SK-N-SH (cell line): ENCODE results near the gene MORN5. TPM values are rescaled to one million over a fixed set of nuclear protein-coding genes. Genes with fewer than 3 reads are reported as not detected.

Experiments used
- CTCF ChIA-PET: fragments of 300-600, 350-600 bp; formaldehyde crosslinking; extraction: SDS; loops from one replicate; lab custom pipeline; 2021; lab: Yijun Ruan, JAX
- POLR2A ChIA-PET: fragments of 350-600 bp; sonication (Branson Sonifier 250); formaldehyde crosslinking; extraction: SDS; loops from one replicate; lab custom pipeline; 2020; ENCODE audit warnings: antibody characterized with exemption, inconsistent platforms; lab: Yijun Ruan, JAX
- DNase-seq: peaks from one replicate; pipeline ENCODE4 v3.0.0; 2012
- H2AFZ ChIP-seq: fragments of 200-600 bp; sonication (generic); 2 replicates; pipeline ENCODE4 v1.8.1; 2016; ENCODE audit warnings: antibody characterized with exemption, mild to moderate bottlenecking, low read depth
- H3F3A ChIP-seq: fragments of 200-600 bp; sonication (generic); replicated peaks from 2 replicates; pipeline ENCODE3; 2016; ENCODE audit warnings: antibody characterized with exemption, mild to moderate bottlenecking; ENCODE audit not compliant: insufficient read depth
- H3K27ac ChIP-seq, 2 experiments: fragments of 200-500 bp in 1 of 2; fragments of 200-600 bp in 1 of 2; sonication (Bioruptor generic) in 1 of 2; sonication (generic), shearing (Covaris generic) in 1 of 2; 2 replicates each; pipeline versions ENCODE4 v1.5.1 to v1.6.1; 2014 to 2016; ENCODE audit warnings: low read depth in 2 of 2, inconsistent platforms in 1 of 2, low read length in 1 of 2, mild to moderate bottlenecking in 1 of 2, mixed read lengths in 1 of 2
- H3K27me3 ChIP-seq: fragments of 200-600 bp; sonication (generic), shearing (Covaris generic); 2 replicates; pipeline ENCODE4 v1.6.1; 2016; ENCODE audit warnings: mixed run types; ENCODE audit not compliant: insufficient read depth
- H3K36me3 ChIP-seq, 2 experiments: fragments of 200-500 bp in 1 of 2; fragments of 200-600 bp in 1 of 2; sonication (Bioruptor generic) in 1 of 2; sonication (generic) in 1 of 2; replicated peaks in 1 of 2; 2 replicates each; pipeline versions ENCODE3 to v1.5.1; 2014 to 2016; ENCODE audit warnings: low read length in 1 of 2, mild to moderate bottlenecking in 1 of 2; ENCODE audit not compliant: insufficient read depth in 2 of 2, control insufficient read depth in 1 of 2
- H3K4me1 ChIP-seq, 2 experiments: fragments of 200-500 bp in 1 of 2; fragments of 200-600 bp in 1 of 2; sonication (Bioruptor generic) in 1 of 2; sonication (generic), shearing (Covaris generic) in 1 of 2; 2 replicates each; pipeline versions ENCODE4 v1.5.1 to v1.6.1; 2014 to 2016; ENCODE audit warnings: low read depth in 1 of 2, low read length in 1 of 2, mixed run types in 1 of 2; ENCODE audit not compliant: insufficient read depth in 2 of 2, control insufficient read depth in 1 of 2
- H3K4me2 ChIP-seq: fragments of 200-600 bp; sonication (generic), shearing (Covaris generic); 2 replicates; pipeline ENCODE4 v1.6.1; 2017; ENCODE audit warnings: mixed run types
- H3K4me3 ChIP-seq, 2 experiments: fragments of 200-500 bp in 1 of 2; fragments of 200-600 bp in 1 of 2; sonication (Bioruptor generic) in 1 of 2; sonication (generic), shearing (Covaris generic) in 1 of 2; 2 replicates each; pipeline versions ENCODE4 v1.5.1 to v1.8.1; 2014 to 2016; ENCODE audit warnings: low read depth in 2 of 2, inconsistent platforms in 1 of 2, low read length in 1 of 2, mild to moderate bottlenecking in 1 of 2, mixed read lengths in 1 of 2, moderate library complexity in 1 of 2
- H3K79me2 ChIP-seq: fragments of 200-600 bp; sonication (generic); 2 replicates; pipeline ENCODE4 v1.8.1; 2017; ENCODE audit warnings: mild to moderate bottlenecking; ENCODE audit not compliant: insufficient read depth
- H3K9ac ChIP-seq: fragments of 200-600 bp; sonication (generic); 2 replicates; pipeline ENCODE4 v1.6.1; 2017; ENCODE audit warnings: mixed run types
- H3K9me2 ChIP-seq: fragments of 200-600 bp; sonication (generic); 2 replicates; pipeline ENCODE4 v1.6.1; 2017; ENCODE audit warnings: mixed run types
- H3K9me3 ChIP-seq: fragments of 200-600 bp; sonication (generic); 2 replicates; pipeline ENCODE4 v1.6.1; 2017; ENCODE audit warnings: mixed run types, mild to moderate bottlenecking, moderate library complexity
- H4K20me1 ChIP-seq: fragments of 200-600 bp; sonication (generic); 2 replicates; pipeline ENCODE4 v1.6.1; 2017; ENCODE audit warnings: mild to moderate bottlenecking, mixed run types; ENCODE audit not compliant: insufficient read depth
- ELF1 ChIP-seq: IDR thresholded peaks from 2 replicates; pipeline ENCODE4 v1.4.0; 2012
- EZH2phosphoT487 ChIP-seq: fragments of 200-600 bp; sonication (generic); IDR thresholded peaks from 2 replicates; pipeline ENCODE4 v1.6.1; 2017; ENCODE audit warnings: low read depth, mixed run types, mild to moderate bottlenecking, antibody characterized with exemption, moderate library complexity, borderline replicate concordance
- FOSL2 ChIP-seq: IDR thresholded peaks from 2 replicates; pipeline ENCODE4 v1.4.0; 2012; ENCODE audit warnings: low read depth, mild to moderate bottlenecking, moderate library complexity, borderline replicate concordance
- IRF3 ChIP-seq: fragments of 150-350 bp; IDR thresholded peaks from 2 replicates; pipeline ENCODE4 v1.6.1; 2016; ENCODE audit warnings: mild to moderate bottlenecking, low read depth, low read length
- MAX ChIP-seq: IDR thresholded peaks from 2 replicates; pipeline ENCODE4 v1.4.0; 2012; ENCODE audit warnings: low read depth
- MEF2A ChIP-seq: IDR thresholded peaks from 2 replicates; pipeline ENCODE4 v1.4.0; 2012; ENCODE audit warnings: low read depth, borderline replicate concordance
- NFIC ChIP-seq: IDR thresholded peaks from 2 replicates; pipeline ENCODE4 v1.4.0; 2012; ENCODE audit warnings: borderline replicate concordance
- RCOR1 ChIP-seq: fragments of 150-350 bp; IDR thresholded peaks from 2 replicates; pipeline ENCODE4 v1.6.1; 2017; ENCODE audit warnings: antibody characterized with exemption, low read length
- RFX5 ChIP-seq: IDR thresholded peaks from 2 replicates; pipeline ENCODE4 v1.6.1; 2012; ENCODE audit warnings: mild to moderate bottlenecking, improper control_type of control experiment, low read length
- TCF12 ChIP-seq: IDR thresholded peaks from 2 replicates; pipeline ENCODE4 v1.4.0; 2012
- WGBS: methylation state at CpG from one replicate; pipeline ENCODE4 v1.1.6; 2017; ENCODE audit warnings: low lambda C conversion rate; 5-methylcytosine and 5-hydroxymethylcytosine counted together
- polyA plus RNA-seq, 3 experiments: library from polyadenylated mRNA; depleted of rRNA; stranded (reverse); fragments of >200 nt; gene quantifications; 2 replicates each; pipeline ENCODE4 v1.2.3, GENCODE V29; 2012
- TF ChIP-seq, protein P1 (sequence below): IDR thresholded peaks from 2 replicates; pipeline ENCODE4 v1.4.0; 2012; ENCODE audit warnings: low read depth, borderline replicate concordance

MORN5 gene
- polyA plus RNA-seq, 1 of the 3 experiments (the other 2 are of a cell fraction) = not detected

GRCh38 chr9:122206118-122207046 is 46.7 kb downstream of the MORN5 start:
- Histone ChIP-seq H3K4me3 (no peak overlapping the region), H3K4me2 (no peak overlapping the region), H3K9me3 (no peaks in the 10 kb centered on the region), H3F3A (no peaks in the 10 kb centered on the region), H3K4me1 (peaks cover 0 to 10% of the 10 kb centered on the region in 2 experiments; a peak in 1 of 4 replicates), H3K9ac (no peak overlapping the region), H3K9me2 (no peaks in the 10 kb centered on the region), H3K79me2 (no peaks in the 10 kb centered on the region), H2AFZ (no peak overlapping the region), H3K27me3 (peaks cover 38% of the 10 kb centered on the region), H3K27ac (no peak overlapping the region), H3K36me3 (no peaks in the 10 kb centered on the region), H4K20me1 (no peaks in the 10 kb centered on the region)
- 64% methylated on average over 7 of the region's 9 CpGs for WGBS
- ChIA-PET CTCF (interaction anchor here (1.4 kb wide), 1 partner anchor 49 kb away, joined by 5 read pairs; no protein-coding TSS in a partner anchor), POLR2A (no interaction called here)
- TF ChIP-seq RCOR1 (no peak), IRF3 (no peak), FOSL2 (no peak)
- TF ChIP-seq, protein P1, sequence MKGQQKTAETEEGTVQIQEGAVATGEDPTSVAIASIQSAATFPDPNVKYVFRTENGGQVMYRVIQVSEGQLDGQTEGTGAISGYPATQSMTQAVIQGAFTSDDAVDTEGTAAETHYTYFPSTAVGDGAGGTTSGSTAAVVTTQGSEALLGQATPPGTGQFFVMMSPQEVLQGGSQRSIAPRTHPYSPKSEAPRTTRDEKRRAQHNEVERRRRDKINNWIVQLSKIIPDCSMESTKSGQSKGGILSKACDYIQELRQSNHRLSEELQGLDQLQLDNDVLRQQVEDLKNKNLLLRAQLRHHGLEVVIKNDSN = no peak
- no peak for DNase-seq

- DNase-seq = no peak
- Histone ChIP-seq H3F3A (no peaks in the 10 kb centered on the region), H3K27me3 (peaks cover 45% of the 10 kb centered on the region), H3K9me3 (no peaks in the 10 kb centered on the region), H3K9me2 (no peaks in the 10 kb centered on the region), H3K9ac (no peak overlapping the region), H4K20me1 (no peaks in the 10 kb centered on the region), H2AFZ (no peak overlapping the region), H3K27ac (no peak overlapping the region), H3K4me1 (peaks cover 0 to 10% of the 10 kb centered on the region in 2 experiments; a peak in 1 of 4 replicates), H3K4me2 (no peak overlapping the region), H3K4me3 (no peak overlapping the region), H3K36me3 (no peaks in the 10 kb centered on the region), H3K79me2 (no peaks in the 10 kb centered on the region)
- POLR2A ChIA-PET = no interaction called here
- WGBS = 81% methylated on average over 6 of the region's 9 CpGs
- TF ChIP-seq ELF1 (no peak), MEF2A (no peak), TCF12 (no peak), FOSL2 (no peak), MAX (no peak), RFX5 (no peak), NFIC (no peak), EZH2phosphoT487 (no peak), RCOR1 (no peak)
- TF ChIP-seq, protein P1 = no peak
- CTCF ChIA-PET = interaction anchor here (0.9 to 1.4 kb wide), 3 partner anchors 49 to 84 kb away, joined by 3 to 5 read pairs (median 4); no protein-coding TSS in a partner anchor
Observed at GRCh38 chr9:122207096-122207495, 47.4 kb downstream of the MORN5 start.
